Panc1 (cell line): ENCODE data around the gene MAD1L1.

ENCODE experiments used
- POLR2AphosphoS5 ChIP-seq: IDR thresholded peaks from 2 replicates; pipeline ENCODE4 v1.6.1; 2012; ENCODE audit warnings: mild to moderate bottlenecking, low read depth, low read length, moderate library complexity
- TF ChIP-seq, protein P1 (sequence below): fragments of 450-650 bp; IDR thresholded peaks from 2 replicates; pipeline ENCODE4 v1.5.1; 2017; ENCODE audit warnings: mild to moderate bottlenecking
- TF ChIP-seq, protein P2 (sequence below), 2 experiments: IDR thresholded peaks; 2 replicates each; pipeline ENCODE4 v1.6.1; 2011 to 2012; ENCODE audit warnings: low read depth in 2 of 2, control low read depth in 1 of 2, low read length in 1 of 2, mild to moderate bottlenecking in 1 of 2, moderate library complexity in 1 of 2; ENCODE audit not compliant: insufficient read depth in 1 of 2

DNA sequence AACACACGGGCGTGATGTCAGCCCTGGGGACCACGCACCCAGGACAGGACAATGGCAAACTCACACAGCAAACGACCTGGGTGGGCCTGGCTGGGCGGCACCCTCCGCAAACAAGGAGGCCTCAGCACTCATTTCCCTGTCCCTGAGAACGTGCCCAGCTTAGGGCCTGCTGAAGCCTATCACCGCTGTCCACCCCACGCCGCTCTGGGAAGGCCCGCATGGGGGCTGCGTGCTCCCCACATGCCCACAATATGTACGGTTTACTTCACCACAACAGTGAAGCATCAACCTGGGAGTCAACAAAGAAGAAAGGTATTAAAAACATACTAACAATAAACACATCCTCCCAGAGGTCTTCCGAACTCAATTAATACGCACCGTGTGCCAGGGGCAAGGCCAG lies 12.2 kb downstream of the MAD1L1 start:
- TF ChIP-seq, protein P1, sequence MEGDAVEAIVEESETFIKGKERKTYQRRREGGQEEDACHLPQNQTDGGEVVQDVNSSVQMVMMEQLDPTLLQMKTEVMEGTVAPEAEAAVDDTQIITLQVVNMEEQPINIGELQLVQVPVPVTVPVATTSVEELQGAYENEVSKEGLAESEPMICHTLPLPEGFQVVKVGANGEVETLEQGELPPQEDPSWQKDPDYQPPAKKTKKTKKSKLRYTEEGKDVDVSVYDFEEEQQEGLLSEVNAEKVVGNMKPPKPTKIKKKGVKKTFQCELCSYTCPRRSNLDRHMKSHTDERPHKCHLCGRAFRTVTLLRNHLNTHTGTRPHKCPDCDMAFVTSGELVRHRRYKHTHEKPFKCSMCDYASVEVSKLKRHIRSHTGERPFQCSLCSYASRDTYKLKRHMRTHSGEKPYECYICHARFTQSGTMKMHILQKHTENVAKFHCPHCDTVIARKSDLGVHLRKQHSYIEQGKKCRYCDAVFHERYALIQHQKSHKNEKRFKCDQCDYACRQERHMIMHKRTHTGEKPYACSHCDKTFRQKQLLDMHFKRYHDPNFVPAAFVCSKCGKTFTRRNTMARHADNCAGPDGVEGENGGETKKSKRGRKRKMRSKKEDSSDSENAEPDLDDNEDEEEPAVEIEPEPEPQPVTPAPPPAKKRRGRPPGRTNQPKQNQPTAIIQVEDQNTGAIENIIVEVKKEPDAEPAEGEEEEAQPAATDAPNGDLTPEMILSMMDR: no peak
- TF ChIP-seq, protein P2, sequence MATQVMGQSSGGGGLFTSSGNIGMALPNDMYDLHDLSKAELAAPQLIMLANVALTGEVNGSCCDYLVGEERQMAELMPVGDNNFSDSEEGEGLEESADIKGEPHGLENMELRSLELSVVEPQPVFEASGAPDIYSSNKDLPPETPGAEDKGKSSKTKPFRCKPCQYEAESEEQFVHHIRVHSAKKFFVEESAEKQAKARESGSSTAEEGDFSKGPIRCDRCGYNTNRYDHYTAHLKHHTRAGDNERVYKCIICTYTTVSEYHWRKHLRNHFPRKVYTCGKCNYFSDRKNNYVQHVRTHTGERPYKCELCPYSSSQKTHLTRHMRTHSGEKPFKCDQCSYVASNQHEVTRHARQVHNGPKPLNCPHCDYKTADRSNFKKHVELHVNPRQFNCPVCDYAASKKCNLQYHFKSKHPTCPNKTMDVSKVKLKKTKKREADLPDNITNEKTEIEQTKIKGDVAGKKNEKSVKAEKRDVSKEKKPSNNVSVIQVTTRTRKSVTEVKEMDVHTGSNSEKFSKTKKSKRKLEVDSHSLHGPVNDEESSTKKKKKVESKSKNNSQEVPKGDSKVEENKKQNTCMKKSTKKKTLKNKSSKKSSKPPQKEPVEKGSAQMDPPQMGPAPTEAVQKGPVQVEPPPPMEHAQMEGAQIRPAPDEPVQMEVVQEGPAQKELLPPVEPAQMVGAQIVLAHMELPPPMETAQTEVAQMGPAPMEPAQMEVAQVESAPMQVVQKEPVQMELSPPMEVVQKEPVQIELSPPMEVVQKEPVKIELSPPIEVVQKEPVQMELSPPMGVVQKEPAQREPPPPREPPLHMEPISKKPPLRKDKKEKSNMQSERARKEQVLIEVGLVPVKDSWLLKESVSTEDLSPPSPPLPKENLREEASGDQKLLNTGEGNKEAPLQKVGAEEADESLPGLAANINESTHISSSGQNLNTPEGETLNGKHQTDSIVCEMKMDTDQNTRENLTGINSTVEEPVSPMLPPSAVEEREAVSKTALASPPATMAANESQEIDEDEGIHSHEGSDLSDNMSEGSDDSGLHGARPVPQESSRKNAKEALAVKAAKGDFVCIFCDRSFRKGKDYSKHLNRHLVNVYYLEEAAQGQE (IDR thresholded peaks at IDR 0.05; ENCODE audit: insufficient read depth in 1 of 2, low read depth in 2 of 2, low read length in 1 of 2): no peak
- TF ChIP-seq POLR2AphosphoS5: no peak
